Stimulated activated effector memory CD8-positive, alpha-beta T cell treated with anti-CD3 and anti-CD28 coated beads, Interleukin-12 subunit alpha, Interleukin-12 subunit beta, amount 100 ng/mL, for 72 hours (primary cell): Measurements from ENCODE around the gene VEGFB.

ENCODE experiments used
- ATAC-seq: fragments of 150-1000 bp; cut with Tn5 transposase; 2 replicates; pipeline ENCODE4 v1.10.0; 2021
- DNase-seq, 2 donors: peaks; one replicate each; pipeline ENCODE4 v3.0.0; 2021 to 2022; ENCODE audit warnings: low spot score in 2 of 2
- H3K27ac Mint-ChIP-seq: one replicate; pipeline ENCODE4 v1.8.0; 2022; ENCODE audit warnings: mild to moderate bottlenecking, mixed read lengths
- H3K36me3 Mint-ChIP-seq: one replicate; pipeline ENCODE4 v1.8.0; 2022; ENCODE audit warnings: mild to moderate bottlenecking, mixed read lengths
- H3K4me1 Mint-ChIP-seq: one replicate; pipeline ENCODE4 v1.8.0; 2022; ENCODE audit warnings: mixed read lengths
- H3K4me3 Mint-ChIP-seq: one replicate; pipeline ENCODE4 v1.8.0; 2022; ENCODE audit warnings: mild to moderate bottlenecking, mixed read lengths
- H3K9me3 Mint-ChIP-seq: one replicate; pipeline ENCODE4 v1.8.0; 2022; ENCODE audit warnings: mixed read lengths

Gene VEGFB

GRCh38 chr11:64284962-64285884 is 50.8 kb downstream of the VEGFB start, which contains the start of gene GPR137:
Gene GPR137, plus strand, starts transcription at chr11:64285848. Its CDS starts 677 bp downstream, at chr11:64286525.
- peaks cover 35% of the 10 kb centered on the region for H3K4me1 Mint-ChIP-seq
- H3K36me3 Mint-ChIP-seq, result peaks cover 30% of the 10 kb centered on the region
- H3K4me3 Mint-ChIP-seq, result peak within 1 kb of the TSS; percentile 74
- DNase-seq (peak; percentile 99), ATAC-seq (peak; percentile 77)
- peak within 1 kb of the TSS; percentile 93 for H3K27ac Mint-ChIP-seq
- H3K9me3 Mint-ChIP-seq, result no peaks in the 10 kb centered on the region

- H3K4me1 Mint-ChIP-seq, result peaks cover 39% of the 10 kb centered on the region
- peak overlapping the region; percentile 74 for H3K4me3 Mint-ChIP-seq
- peak overlapping the region; percentile 93 for H3K27ac Mint-ChIP-seq
- ATAC-seq, result no peak
- DNase-seq, result no peak
- no peaks in the 10 kb centered on the region for H3K9me3 Mint-ChIP-seq
- H3K36me3 Mint-ChIP-seq, result peaks cover 30% of the 10 kb centered on the region
Observed at GRCh38 chr11:64285885-64286800, 51.8 kb downstream of the VEGFB start.

- ATAC-seq (no peak), DNase-seq (no peak)
- H3K4me3 Mint-ChIP-seq, result peak overlapping the region; percentile 74
- H3K36me3 Mint-ChIP-seq, result peaks cover 25% of the 10 kb centered on the region
- peak overlapping the region; percentile 85 for H3K27ac Mint-ChIP-seq
- no peaks in the 10 kb centered on the region for H3K9me3 Mint-ChIP-seq
- peaks cover 33% of the 10 kb centered on the region for H3K4me1 Mint-ChIP-seq
Observed at GRCh38 chr11:64286801-64287159, 52.4 kb downstream of the VEGFB start.

GRCh38 chr11:64287676-64288352 is 53.4 kb downstream of the VEGFB start:
- Mint-ChIP-seq H3K4me1 (peaks cover 32% of the 10 kb centered on the region), H3K9me3 (no peaks in the 10 kb centered on the region), H3K4me3 (no peak overlapping the region), H3K27ac (no peak overlapping the region), H3K36me3 (peaks cover 20% of the 10 kb centered on the region)
- no peak for ATAC-seq
- DNase-seq, result no peak

GRCh38 chr11:64288353-64288750 is 54.0 kb downstream of the VEGFB start:
- no peak overlapping the region for H3K4me3 Mint-ChIP-seq
- peaks cover 27% of the 10 kb centered on the region for H3K4me1 Mint-ChIP-seq
- ATAC-seq, result no peak
- peaks cover 20% of the 10 kb centered on the region for H3K36me3 Mint-ChIP-seq
- no peak overlapping the region for H3K27ac Mint-ChIP-seq
- no peak for DNase-seq
- H3K9me3 Mint-ChIP-seq, result no peaks in the 10 kb centered on the region
